OCI-LY7 (cell line): ENCODE results near the gene HELQ. TPM values are rescaled to one million over a fixed set of nuclear protein-coding genes. Genes with fewer than 3 reads are reported as not detected.
"Not testable (repeated sequence)": the region's sequence is repeated elsewhere in the genome, so short reads cannot be mapped to it uniquely, and the experiment has no call there.

Experiments used
- BruUV-seq: library from RNA; stranded (reverse); fragments of 400-500 nt; replicated peaks from 2 replicates; lab custom pipeline; 2021; lab: Mats Ljungman, UMichigan
- CTCF ChIA-PET: fragments of 300-600 bp; sonication (Branson Sonifier 250); formaldehyde crosslinking; loops from one replicate; lab custom pipeline; 2022; ENCODE audit warnings: antibody characterized with exemption; ENCODE audit not compliant: unreplicated experiment; lab: Charles Lee
- POLR2A ChIA-PET: fragments of 300-600 bp; sonication (Branson Sonifier 250); formaldehyde crosslinking; loops from one replicate; lab custom pipeline; 2022; ENCODE audit warnings: antibody characterized with exemption; lab: Charles Lee
- DNase-seq: peaks from one replicate; pipeline ENCODE4 v3.0.0-alpha.2; 2015; ENCODE audit warnings: low spot score
- H2AFZ ChIP-seq: fragments of 200-600 bp; sonication (generic), shearing (Covaris generic); 2 replicates; pipeline ENCODE4 v1.6.1; 2014; ENCODE audit warnings: mild to moderate bottlenecking, antibody characterized with exemption, low read length, moderate library complexity
- H3K27ac ChIP-seq: fragments of 200-600 bp; sonication (generic); 2 replicates; pipeline ENCODE4 v1.5.1; 2014; ENCODE audit warnings: mixed run types, low read depth, mild to moderate bottlenecking, moderate library complexity, low read length, inconsistent platforms; ENCODE audit not compliant: poor library complexity, severe bottlenecking
- H3K36me3 ChIP-seq: fragments of 200-600 bp; sonication (generic); 2 replicates; pipeline ENCODE4 v1.6.1; 2014; ENCODE audit warnings: mild to moderate bottlenecking, antibody characterized with exemption, low read length, moderate library complexity, mixed read lengths; ENCODE audit not compliant: insufficient read depth
- H3K4me1 ChIP-seq: fragments of 200-600 bp; sonication (generic); 2 replicates; pipeline ENCODE4 v1.5.1; 2014; ENCODE audit warnings: mild to moderate bottlenecking, low read length; ENCODE audit not compliant: insufficient read depth, poor library complexity, severe bottlenecking
- H3K4me2 ChIP-seq: fragments of 200-600 bp; sonication (generic); 2 replicates; pipeline ENCODE4 v1.6.1; 2014; ENCODE audit warnings: mild to moderate bottlenecking, low read length
- H3K4me3 ChIP-seq: fragments of 200-600 bp; sonication (generic); 2 replicates; pipeline ENCODE4 v1.5.1; 2014; ENCODE audit warnings: mild to moderate bottlenecking, low read depth, low read length; ENCODE audit not compliant: poor library complexity, severe bottlenecking
- H3K79me2 ChIP-seq: fragments of 200-600 bp; sonication (generic); 2 replicates; pipeline ENCODE4 v1.6.1; 2016; ENCODE audit warnings: low read depth, mild to moderate bottlenecking, low read length, moderate library complexity, mixed read lengths; ENCODE audit not compliant: insufficient read depth
- H3K9me2 ChIP-seq: fragments of 200-600 bp; sonication (generic); 2 replicates; pipeline ENCODE4 v1.6.1; 2016; ENCODE audit warnings: mild to moderate bottlenecking, low read length, mixed read lengths; ENCODE audit not compliant: insufficient read depth
- H3K9me3 ChIP-seq: fragments of 200-600 bp; sonication (generic); 2 replicates; pipeline ENCODE4 v1.6.1; 2014; ENCODE audit warnings: mild to moderate bottlenecking, mixed run types, low read length, mixed read lengths
- H4K20me1 ChIP-seq: fragments of 200-600 bp; sonication (generic); 2 replicates; pipeline ENCODE4 v1.6.1; 2014; ENCODE audit warnings: mild to moderate bottlenecking, antibody characterized with exemption, low read length, moderate library complexity, mixed read lengths; ENCODE audit not compliant: insufficient read depth
- CTCF ChIP-seq: fragments of 200-600 bp; sonication (generic); conservative IDR thresholded peaks from 2 replicates; pipeline ENCODE4 v1.5.1; 2014; ENCODE audit warnings: mild to moderate bottlenecking, antibody characterized with exemption, low read length, moderate library complexity, mixed read lengths
- EZH2phosphoT487 ChIP-seq: fragments of 200-600 bp; sonication (generic); IDR thresholded peaks from 2 replicates; pipeline ENCODE4 v1.6.1; 2018; ENCODE audit warnings: low read depth, borderline replicate concordance, mild to moderate bottlenecking, mixed run types, antibody characterized with exemption, low read length, moderate library complexity, mixed read lengths
- intact Hi-C: fragments of 100-400 bp; cut with micrococcal nuclease; formaldehyde crosslinking; loops from one replicate; pipeline ENCODE4 v1.10.0; 2022; ENCODE audit not compliant: unreplicated experiment
- total RNA-seq, 2 experiments: library from RNA; depleted of rRNA in 1 of 2; stranded (reverse); fragments of >200 nt in 1 of 2; shearing (Covaris generic) in 1 of 2; gene quantifications; 2 replicates each; pipeline ENCODE4 v1.2.3, GENCODE V29; 2014 to 2022

Gene HELQ
- total RNA-seq, 2 experiments from 2014 or later: 67.1 to 70.4 TPM

DNA sequence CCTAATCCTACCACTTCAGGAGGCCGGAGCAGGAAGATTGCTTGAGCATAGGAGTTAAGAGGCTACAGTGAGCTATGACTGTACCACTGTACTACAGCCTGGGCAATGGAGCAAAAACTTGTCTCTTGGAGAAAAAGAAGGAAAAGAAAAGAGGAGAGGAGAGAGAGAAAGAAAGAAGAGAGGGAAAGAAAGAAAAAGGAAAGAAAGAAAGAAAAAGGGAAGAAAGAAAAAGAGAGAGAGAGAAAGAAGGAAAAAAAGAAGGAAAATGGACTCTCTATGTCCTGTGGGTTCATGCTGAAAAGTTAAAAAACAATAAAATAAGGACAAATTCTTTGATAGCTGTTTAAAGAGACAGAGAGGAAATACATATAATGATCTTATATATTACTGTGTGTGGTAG is 42.6 kb upstream of the HELQ start:
- H3K4me2 ChIP-seq: no peak overlapping the region
- H3K27ac ChIP-seq: no peak overlapping the region
- no peak overlapping the region for H2AFZ ChIP-seq
- no peak for DNase-seq
- CTCF ChIA-PET: no interaction called here
- H3K9me2 ChIP-seq: no peaks in the 10 kb centered on the region
- intact Hi-C loops: no loop called here
- POLR2A ChIA-PET: interaction anchor here (0.7 to 2.0 kb wide), 4 partner anchors 12 to 661 kb away, joined by 3 to 8 read pairs (median 4); partner anchors contain the start of gene ABRAXAS1
- no peaks in the 10 kb centered on the region for H3K36me3 ChIP-seq
- H3K4me3 ChIP-seq: no peak overlapping the region
- no peaks in the 10 kb centered on the region for H4K20me1 ChIP-seq
- H3K79me2 ChIP-seq: no peaks in the 10 kb centered on the region
- no TSS peak for BruUV-seq
- no peak for TF ChIP-seq CTCF
- TF ChIP-seq EZH2phosphoT487: no peak
- H3K4me1 ChIP-seq: no peaks in the 10 kb centered on the region
- H3K9me3 ChIP-seq: no peaks in the 10 kb centered on the region

GRCh38 chr4:83496085-83496917 is 40.7 kb upstream of the HELQ start:
- H2AFZ ChIP-seq, DNase-seq, BruUV-seq, H3K4me2 ChIP-seq, H3K79me2 ChIP-seq, H3K27ac ChIP-seq, H4K20me1 ChIP-seq, intact Hi-C loops, H3K9me3 ChIP-seq, H3K9me2 ChIP-seq, POLR2A ChIA-PET, CTCF ChIA-PET, H3K4me1 ChIP-seq, H3K4me3 ChIP-seq, H3K36me3 ChIP-seq: not testable (repeated sequence)

DNA sequence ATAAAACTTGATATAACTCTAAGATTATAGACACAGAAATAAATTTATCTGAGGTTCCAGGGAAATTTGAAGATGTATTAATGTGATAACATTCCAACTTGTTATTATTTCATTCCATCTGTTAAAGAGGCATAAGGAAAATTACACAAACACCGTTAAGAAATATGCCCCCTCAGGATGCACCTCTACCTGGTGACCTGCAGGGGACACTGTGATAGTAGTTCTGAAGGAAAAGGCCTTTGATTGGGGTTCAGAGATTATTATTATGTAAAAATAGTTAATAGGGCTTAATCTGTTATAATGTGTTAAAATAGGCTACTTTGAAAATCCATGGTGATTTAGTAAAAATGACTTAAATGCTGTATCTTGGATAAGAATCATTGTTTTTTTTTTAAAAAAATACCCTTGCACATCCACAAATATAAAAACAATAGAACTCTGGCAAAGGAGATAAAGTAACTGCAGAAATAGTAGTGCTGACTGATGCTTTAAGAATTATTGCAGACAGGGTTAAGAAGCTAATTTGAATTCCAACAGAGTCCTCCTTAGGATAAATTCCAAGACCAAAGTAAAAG is 35.3 kb upstream of the HELQ start:
- Histone ChIP-seq H3K79me2 (no peaks in the 10 kb centered on the region), H3K9me2 (no peaks in the 10 kb centered on the region), H2AFZ (no peak overlapping the region; the same call in 1 of the 2 replicates), H3K36me3 (no peaks in the 10 kb centered on the region), H3K9me3 (no peaks in the 10 kb centered on the region), H3K4me1 (peaks cover under 1% of the 10 kb centered on the region), H4K20me1 (no peaks in the 10 kb centered on the region), H3K4me3 (no peak overlapping the region), H3K27ac (no peak overlapping the region), H3K4me2 (no peak overlapping the region)
- intact Hi-C loops: loop anchor here (2.0 kb wide), 2 partner anchors 128 to 150 kb away; no protein-coding TSS in a partner anchor
- ChIA-PET POLR2A (interaction anchor here (1.4 kb wide), 1 partner anchor 9 kb away, joined by 3 read pairs; no protein-coding TSS in a partner anchor), CTCF (no interaction called here)
- DNase-seq: peak; percentile 54
- TF ChIP-seq EZH2phosphoT487 (no peak), CTCF (peak; percentile 98)
- no TSS peak for BruUV-seq
